GM12892 (cell line): ENCODE data around the gene SPOCK1.

Experiments
- POLR2A ChIP-seq: IDR thresholded peaks from 2 replicates; pipeline ENCODE4 v1.6.1; 2011; ENCODE audit warnings: low read depth, low read length, control low read depth
- POLR2AphosphoS5 ChIP-seq: IDR thresholded peaks from 2 replicates; pipeline ENCODE4 v1.6.1; 2011; ENCODE audit warnings: low read depth, low read length, control low read depth

GRCh38 chr5:137262818-137263217 is 236.3 kb downstream of the SPOCK1 start:
- TF ChIP-seq POLR2AphosphoS5, result no peak
- TF ChIP-seq POLR2A, result no peak
